ENCODE results near the gene PRAMEF1.
"Not testable (repeated sequence)": the region's sequence is repeated elsewhere in the genome, so short reads cannot be mapped to it uniquely, and the experiment has no call there.

The PRAMEF1 gene

GRCh38 chr1:12810691-12811408 is 19.7 kb downstream of the PRAMEF1 start:
- no peak overlapping the region for H3K9ac ChIP-seq (ENCODE audit: low read length)
- H3K27ac ChIP-seq (ENCODE audit: low read length), result no peak overlapping the region
- TF ChIP-seq EZH2phosphoT487 (IDR thresholded peaks at IDR 0.05; ENCODE audit: low read depth) (no peak), CTCF (IDR thresholded peaks at IDR 0.05; ENCODE audit: low read depth, low read length) (no peak)
- H3K4me1 ChIP-seq (ENCODE audit: low read length), result no peaks in the 10 kb centered on the region
- no peaks in the 10 kb centered on the region for H3K27me3 ChIP-seq (ENCODE audit: low read depth, low read length)
- no peaks in the 10 kb centered on the region for H4K20me1 ChIP-seq (ENCODE audit: insufficient read depth, low read length)
- no peaks in the 10 kb centered on the region for H3K9me3 ChIP-seq (ENCODE audit: insufficient read depth, low read length)
- no peak overlapping the region for H3K4me3 ChIP-seq (ENCODE audit: low read length)
- H3K36me3 ChIP-seq (replicated peaks; ENCODE audit: low read depth, low read length), result no peaks in the 10 kb centered on the region
- no peak overlapping the region for H3K4me2 ChIP-seq (ENCODE audit: low read length)
- no peaks in the 10 kb centered on the region for H3K79me2 ChIP-seq (ENCODE audit: low read length)
- H2AFZ ChIP-seq (ENCODE audit: low read depth, low read length), result no peak overlapping the region

DNA sequence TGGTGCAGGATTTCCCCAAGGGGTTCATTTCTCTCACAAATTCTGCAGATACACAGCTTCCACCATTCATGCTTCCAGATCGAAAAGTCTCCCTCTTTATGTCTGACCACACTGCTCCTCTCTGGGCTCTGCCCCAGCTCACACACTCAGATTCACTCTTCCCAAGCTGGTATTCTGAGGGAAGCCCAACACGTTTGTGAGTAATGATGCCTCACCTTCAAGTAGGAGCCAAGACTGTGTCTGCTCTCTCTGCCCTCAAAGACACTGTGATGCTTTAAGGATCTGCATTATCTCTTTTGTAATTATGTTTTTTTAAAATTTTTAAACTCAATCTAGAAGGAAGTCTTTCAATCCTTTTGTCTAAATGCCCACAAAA is 20.2 kb downstream of the PRAMEF1 start:
- Histone ChIP-seq H3K27ac (ENCODE audit: low read length) (no peak overlapping the region), H4K20me1 (ENCODE audit: insufficient read depth, low read length) (no peaks in the 10 kb centered on the region), H3K9me3 (ENCODE audit: insufficient read depth, low read length) (no peaks in the 10 kb centered on the region), H3K4me1 (ENCODE audit: low read length) (no peaks in the 10 kb centered on the region), H2AFZ (ENCODE audit: low read depth, low read length) (no peak overlapping the region), H3K4me3 (ENCODE audit: low read length) (no peak overlapping the region), H3K4me2 (ENCODE audit: low read length) (no peak overlapping the region), H3K79me2 (ENCODE audit: low read length) (no peaks in the 10 kb centered on the region), H3K9ac (ENCODE audit: low read length) (no peak overlapping the region), H3K27me3 (ENCODE audit: low read depth, low read length) (no peaks in the 10 kb centered on the region), H3K36me3 (replicated peaks; ENCODE audit: low read depth, low read length) (no peaks in the 10 kb centered on the region)
- TF ChIP-seq CTCF (IDR thresholded peaks at IDR 0.05; ENCODE audit: low read depth, low read length) (no peak), EZH2phosphoT487 (IDR thresholded peaks at IDR 0.05; ENCODE audit: low read depth) (no peak)

- H3K27me3 ChIP-seq (ENCODE audit: low read depth, low read length); H3K4me2 ChIP-seq (ENCODE audit: low read length); H3K79me2 ChIP-seq (ENCODE audit: low read length); H4K20me1 ChIP-seq (ENCODE audit: insufficient read depth, low read length); H3K9ac ChIP-seq (ENCODE audit: low read length); H3K36me3 ChIP-seq (replicated peaks; ENCODE audit: low read depth, low read length); H3K4me3 ChIP-seq (ENCODE audit: low read length); H3K27ac ChIP-seq (ENCODE audit: low read length); H3K4me1 ChIP-seq (ENCODE audit: low read length); H3K9me3 ChIP-seq (ENCODE audit: insufficient read depth, low read length); H2AFZ ChIP-seq (ENCODE audit: low read depth, low read length): not testable (repeated sequence)
Observed at GRCh38 chr1:12819061-12819460, 27.9 kb downstream of the PRAMEF1 start.

- not testable (repeated sequence) for H3K4me3 ChIP-seq (ENCODE audit: low read length); H3K9me3 ChIP-seq (ENCODE audit: insufficient read depth, low read length); H3K4me2 ChIP-seq (ENCODE audit: low read length); H3K27me3 ChIP-seq (ENCODE audit: low read depth, low read length); H3K36me3 ChIP-seq (replicated peaks; ENCODE audit: low read depth, low read length); H3K4me1 ChIP-seq (ENCODE audit: low read length); H3K9ac ChIP-seq (ENCODE audit: low read length); H3K27ac ChIP-seq (ENCODE audit: low read length); H3K79me2 ChIP-seq (ENCODE audit: low read length); H4K20me1 ChIP-seq (ENCODE audit: insufficient read depth, low read length); H2AFZ ChIP-seq (ENCODE audit: low read depth, low read length)
Observed at GRCh38 chr1:12831310-12831709, 40.1 kb downstream of the PRAMEF1 start, which contains the start of gene PRAMEF11. Gene PRAMEF11 (minus strand): TSS chr1:12831410. CDS start chr1:12828789, 2,621 bp downstream.

- not testable (repeated sequence) for H3K4me2 ChIP-seq (ENCODE audit: low read length); H3K4me1 ChIP-seq (ENCODE audit: low read length); H2AFZ ChIP-seq (ENCODE audit: low read depth, low read length); H3K79me2 ChIP-seq (ENCODE audit: low read length); H3K9ac ChIP-seq (ENCODE audit: low read length); H4K20me1 ChIP-seq (ENCODE audit: insufficient read depth, low read length); H3K4me3 ChIP-seq (ENCODE audit: low read length); H3K27ac ChIP-seq (ENCODE audit: low read length); H3K36me3 ChIP-seq (replicated peaks; ENCODE audit: low read depth, low read length); H3K27me3 ChIP-seq (ENCODE audit: low read depth, low read length); H3K9me3 ChIP-seq (ENCODE audit: insufficient read depth, low read length)
Observed at GRCh38 chr1:12833251-12833650, 42.1 kb downstream of the PRAMEF1 start.

All from OCI-LY3 (cell line).